ENCODE results near the gene SULT1A3.

The SULT1A3 gene

DNA sequence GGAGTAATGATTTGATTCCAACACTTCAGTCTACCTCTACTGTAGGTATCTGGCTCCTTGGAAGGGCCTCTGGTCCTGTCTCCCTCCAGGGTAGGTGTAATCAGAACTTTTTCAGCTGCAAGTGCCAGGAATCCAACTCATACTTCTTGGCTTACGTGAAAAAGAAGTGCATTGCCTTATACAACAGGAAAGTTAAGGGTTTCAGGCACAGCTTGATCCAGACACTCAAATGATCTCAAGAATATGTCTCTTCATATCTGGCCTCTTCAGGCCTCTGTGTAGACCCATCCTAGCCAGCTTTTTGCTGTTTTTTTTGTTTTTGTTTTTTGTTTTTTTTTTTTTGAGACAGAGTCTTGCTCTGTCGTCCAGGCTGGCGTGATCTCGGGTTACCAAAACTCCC is 19.9 kb upstream of the SULT1A3 start:
- peaks cover 11% of the 10 kb centered on the region for H3K4me1 ChIP-seq (ENCODE audit: control insufficient read depth, insufficient read depth, low read depth, low read length)
- no peak overlapping the region for H3K23ac ChIP-seq (ENCODE audit: low read length in 2 of 2)
- H3K14ac ChIP-seq (ENCODE audit: low read length in 2 of 2), result no peak overlapping the region
- no peak overlapping the region for H3K4me3 ChIP-seq (ENCODE audit: insufficient read depth in 1 of 2, low read depth in 1 of 2, low read length in 2 of 2)
- H3K27me3 ChIP-seq (ENCODE audit: control insufficient read depth in 1 of 2, insufficient read depth in 1 of 2, low read length in 2 of 2), result peaks cover 0 to 1% of the 10 kb centered on the region in 2 experiments
- H3K4ac ChIP-seq (ENCODE audit: low read depth in 1 of 2, low read length in 2 of 2), result no peak overlapping the region
- no peak overlapping the region for H3K4me2 ChIP-seq (ENCODE audit: low read length, poor library complexity, severe bottlenecking)
- no peak overlapping the region for H3K27ac ChIP-seq (ENCODE audit: low read length, poor library complexity, severe bottlenecking)
- no peak overlapping the region for H2BK5ac ChIP-seq (ENCODE audit: low read depth, low read length, poor library complexity, severe bottlenecking)
- no peak overlapping the region for H3K9ac ChIP-seq (ENCODE audit: low read length)
- no peaks in the 10 kb centered on the region for H3K9me3 ChIP-seq (ENCODE audit: control insufficient read depth, low read length)
- H3K36me3 ChIP-seq (ENCODE audit: control insufficient read depth in 1 of 2, insufficient read depth in 2 of 2, low read depth in 1 of 2, low read length in 2 of 2), result no peaks in the 10 kb centered on the region
- H2BK12ac ChIP-seq (ENCODE audit: low read length in 2 of 2), result no peak overlapping the region
- no peak for DNase-seq
- H2AFZ ChIP-seq (ENCODE audit: low read depth, low read length), result no peak overlapping the region
- WGBS, result 87% methylated on average over 4 of the region's 4 CpGs
- H4K91ac ChIP-seq (ENCODE audit: low read length), result no peak overlapping the region
- no peak overlapping the region for H3K18ac ChIP-seq (ENCODE audit: low read depth in 1 of 2, low read length in 2 of 2)
- no peaks in the 10 kb centered on the region for H3K79me1 ChIP-seq (replicated peaks; ENCODE audit: low read length, poor library complexity, severe bottlenecking)
- no peak overlapping the region for H4K8ac ChIP-seq (ENCODE audit: low read length)
- no peak overlapping the region for H2BK15ac ChIP-seq (ENCODE audit: low read depth, poor library complexity, severe bottlenecking)
- H2AK5ac ChIP-seq (ENCODE audit: low read length, severe bottlenecking), result no peak overlapping the region
- H2BK120ac ChIP-seq (ENCODE audit: low read depth, low read length), result no peak overlapping the region

GRCh38 chr16:30179931-30180330 is 19.1 kb upstream of the SULT1A3 start:
- Histone ChIP-seq H3K4me2 (ENCODE audit: low read length, poor library complexity, severe bottlenecking) (no peak overlapping the region), H4K91ac (ENCODE audit: low read length) (no peak overlapping the region), H3K36me3 (ENCODE audit: control insufficient read depth in 1 of 2, insufficient read depth in 2 of 2, low read depth in 1 of 2, low read length in 2 of 2) (no peaks in the 10 kb centered on the region), H3K18ac (ENCODE audit: low read depth in 1 of 2, low read length in 2 of 2) (no peak overlapping the region), H3K23ac (ENCODE audit: low read length in 2 of 2) (no peak overlapping the region), H2BK15ac (ENCODE audit: low read depth, poor library complexity, severe bottlenecking) (no peak overlapping the region), H2AFZ (ENCODE audit: low read depth, low read length) (no peak overlapping the region), H2BK120ac (ENCODE audit: low read depth, low read length) (no peak overlapping the region), H2BK5ac (ENCODE audit: low read depth, low read length, poor library complexity, severe bottlenecking) (no peak overlapping the region), H3K4me3 (ENCODE audit: insufficient read depth in 1 of 2, low read depth in 1 of 2, low read length in 2 of 2) (no peak overlapping the region), H3K27me3 (ENCODE audit: control insufficient read depth in 1 of 2, insufficient read depth in 1 of 2, low read length in 2 of 2) (peaks cover 0 to 9% of the 10 kb centered on the region in 2 experiments), H3K79me1 (replicated peaks; ENCODE audit: low read length, poor library complexity, severe bottlenecking) (peaks cover 1% of the 10 kb centered on the region), H2BK12ac (ENCODE audit: low read length in 2 of 2) (no peak overlapping the region), H3K4ac (ENCODE audit: low read depth in 1 of 2, low read length in 2 of 2) (no peak overlapping the region), H3K9me3 (ENCODE audit: control insufficient read depth, low read length) (no peaks in the 10 kb centered on the region), H3K9ac (ENCODE audit: low read length) (no peak overlapping the region), H4K8ac (ENCODE audit: low read length) (no peak overlapping the region), H3K14ac (ENCODE audit: low read length in 2 of 2) (no peak overlapping the region), H3K27ac (ENCODE audit: low read length, poor library complexity, severe bottlenecking) (no peak overlapping the region), H2AK5ac (ENCODE audit: low read length, severe bottlenecking) (no peak overlapping the region), H3K4me1 (ENCODE audit: control insufficient read depth, insufficient read depth, low read depth, low read length) (peaks cover 18% of the 10 kb centered on the region)
- WGBS, result 88% methylated on average over 8 of the region's 9 CpGs
- DNase-seq, result no peak

GRCh38 chr16:30180741-30181140 is 18.3 kb upstream of the SULT1A3 start:
- DNase-seq, result no peak
- Histone ChIP-seq H2BK5ac (ENCODE audit: low read depth, low read length, poor library complexity, severe bottlenecking) (no peak overlapping the region), H3K23ac (ENCODE audit: low read length in 2 of 2) (no peak overlapping the region), H3K4me1 (ENCODE audit: control insufficient read depth, insufficient read depth, low read depth, low read length) (peaks cover 18% of the 10 kb centered on the region), H4K91ac (ENCODE audit: low read length) (no peak overlapping the region), H2BK15ac (ENCODE audit: low read depth, poor library complexity, severe bottlenecking) (no peak overlapping the region), H3K14ac (ENCODE audit: low read length in 2 of 2) (no peak overlapping the region), H3K9ac (ENCODE audit: low read length) (no peak overlapping the region), H3K4me3 (ENCODE audit: insufficient read depth in 1 of 2, low read depth in 1 of 2, low read length in 2 of 2) (no peak overlapping the region), H2AFZ (ENCODE audit: low read depth, low read length) (no peak overlapping the region), H3K27me3 (ENCODE audit: control insufficient read depth in 1 of 2, insufficient read depth in 1 of 2, low read length in 2 of 2) (peaks cover 0 to 9% of the 10 kb centered on the region in 2 experiments), H3K27ac (ENCODE audit: low read length, poor library complexity, severe bottlenecking) (no peak overlapping the region), H3K36me3 (ENCODE audit: control insufficient read depth in 1 of 2, insufficient read depth in 2 of 2, low read depth in 1 of 2, low read length in 2 of 2) (no peaks in the 10 kb centered on the region), H3K18ac (ENCODE audit: low read depth in 1 of 2, low read length in 2 of 2) (no peak overlapping the region), H4K8ac (ENCODE audit: low read length) (no peak overlapping the region), H2AK5ac (ENCODE audit: low read length, severe bottlenecking) (no peak overlapping the region), H3K79me1 (replicated peaks; ENCODE audit: low read length, poor library complexity, severe bottlenecking) (peaks cover 1% of the 10 kb centered on the region), H3K9me3 (ENCODE audit: control insufficient read depth, low read length) (no peaks in the 10 kb centered on the region), H3K4ac (ENCODE audit: low read depth in 1 of 2, low read length in 2 of 2) (no peak overlapping the region), H2BK12ac (ENCODE audit: low read length in 2 of 2) (no peak overlapping the region), H3K4me2 (ENCODE audit: low read length, poor library complexity, severe bottlenecking) (no peak overlapping the region), H2BK120ac (ENCODE audit: low read depth, low read length) (no peak overlapping the region)
- 53% methylated on average over 3 of the region's 3 CpGs for WGBS

DNA sequence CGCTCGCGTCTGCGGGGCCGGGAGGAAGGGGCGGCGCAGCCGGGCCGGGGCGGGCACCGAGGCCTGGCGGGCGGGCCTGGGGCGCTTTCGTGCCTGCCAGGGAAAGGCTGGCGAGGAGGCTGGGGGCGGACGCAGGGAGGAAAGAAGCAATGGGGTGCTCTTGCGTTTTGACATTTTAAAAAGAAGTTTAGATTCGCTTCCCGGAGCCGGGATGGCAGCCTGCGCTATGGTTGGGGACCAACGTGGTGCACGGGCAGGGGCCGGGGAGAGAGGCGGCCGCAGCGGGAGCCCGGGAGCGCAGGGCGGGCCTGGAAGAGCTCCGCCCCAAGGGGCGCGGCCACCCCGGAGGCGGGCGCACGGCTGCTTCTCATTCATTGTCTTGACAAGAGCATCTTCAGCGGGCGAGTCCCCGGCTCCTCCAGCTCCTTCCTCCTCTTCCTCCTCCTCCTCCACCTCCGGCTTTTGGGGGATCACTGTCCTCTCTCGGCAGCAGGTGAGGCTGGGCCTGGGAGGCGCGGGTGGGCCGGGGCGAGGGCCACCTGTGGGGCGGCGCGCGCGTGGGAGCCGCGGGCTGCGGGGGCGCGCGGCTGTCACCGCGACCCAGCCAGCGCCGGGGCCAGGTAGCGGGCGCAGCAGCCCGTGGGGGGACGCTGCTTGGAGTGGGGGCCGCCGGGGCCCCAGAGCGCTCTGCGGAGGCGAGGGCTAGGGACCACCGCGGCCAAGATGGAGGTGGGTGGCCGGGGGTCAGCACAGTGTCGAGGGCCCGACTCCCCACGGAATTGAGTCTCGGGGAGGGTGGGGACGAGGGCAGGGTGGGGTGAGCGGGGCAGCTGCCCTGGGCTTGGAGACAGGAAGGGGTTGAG is 15.6 kb upstream of the SULT1A3 start, which contains the start of gene CORO1A:
Gene CORO1A, plus strand, starts transcription at position 370 of the 863 bp plus-strand sequence. CDS start 1,608 bp downstream, outside the sequence.
- Histone ChIP-seq H2BK120ac (ENCODE audit: low read depth, low read length) (no peak within 1 kb of the TSS), H3K18ac (ENCODE audit: low read depth in 1 of 2, low read length in 2 of 2) (peak within 1 kb of the TSS; percentile 52 to 62), H2AK5ac (ENCODE audit: low read length, severe bottlenecking) (no peak within 1 kb of the TSS), H2BK15ac (ENCODE audit: low read depth, poor library complexity, severe bottlenecking) (no peak within 1 kb of the TSS), H3K27me3 (ENCODE audit: control insufficient read depth in 1 of 2, insufficient read depth in 1 of 2, low read length in 2 of 2) (peaks cover 0 to 9% of the 10 kb centered on the region in 2 experiments), H3K4me1 (ENCODE audit: control insufficient read depth, insufficient read depth, low read depth, low read length) (peaks cover 28% of the 10 kb centered on the region), H3K9ac (ENCODE audit: low read length) (peak within 1 kb of the TSS; percentile 66), H4K91ac (ENCODE audit: low read length) (no peak within 1 kb of the TSS), H2BK12ac (ENCODE audit: low read length in 2 of 2) (peak within 1 kb of the TSS in 1 of 2 experiments; percentile 37), H3K27ac (ENCODE audit: low read length, poor library complexity, severe bottlenecking) (peak within 1 kb of the TSS; percentile 28), H3K79me1 (replicated peaks; ENCODE audit: low read length, poor library complexity, severe bottlenecking) (peaks cover 11% of the 10 kb centered on the region), H3K36me3 (ENCODE audit: control insufficient read depth in 1 of 2, insufficient read depth in 2 of 2, low read depth in 1 of 2, low read length in 2 of 2) (peaks cover 0 to 22% of the 10 kb centered on the region in 2 experiments), H2AFZ (ENCODE audit: low read depth, low read length) (peak within 1 kb of the TSS; percentile 72), H4K8ac (ENCODE audit: low read length) (peak within 1 kb of the TSS; percentile 5), H3K4ac (ENCODE audit: low read depth in 1 of 2, low read length in 2 of 2) (peak within 1 kb of the TSS; percentile 15 to 21), H2BK5ac (ENCODE audit: low read depth, low read length, poor library complexity, severe bottlenecking) (no peak within 1 kb of the TSS), H3K9me3 (ENCODE audit: control insufficient read depth, low read length) (no peaks in the 10 kb centered on the region), H3K4me3 (ENCODE audit: insufficient read depth in 1 of 2, low read depth in 1 of 2, low read length in 2 of 2) (peak within 1 kb of the TSS; percentile 58 to 74), H3K4me2 (ENCODE audit: low read length, poor library complexity, severe bottlenecking) (peak within 1 kb of the TSS; percentile 87), H3K14ac (ENCODE audit: low read length in 2 of 2) (peak within 1 kb of the TSS in 1 of 2 experiments; percentile 58), H3K23ac (ENCODE audit: low read length in 2 of 2) (no peak within 1 kb of the TSS)
- WGBS, result 3% methylated on average over 53 of the region's 81 CpGs
- peak; percentile 78 for DNase-seq

Measured in mesenchymal stem cell (in vitro differentiated cells and primary cell).